GM18502 (cell line): ENCODE data around the gene TIMM23.
"Not testable (repeated sequence)": the region's sequence is repeated elsewhere in the genome, so short reads cannot be mapped to it uniquely, and the experiment has no call there.

Experiments
- ATAC-seq: cut with Tn5 transposase; IDR thresholded peaks from one replicate; pipeline ENCODE4 v1.9.1; 2021; ENCODE audit warnings: mild to moderate bottlenecking; ENCODE audit not compliant: unreplicated experiment, poor library complexity

Gene TIMM23

DNA sequence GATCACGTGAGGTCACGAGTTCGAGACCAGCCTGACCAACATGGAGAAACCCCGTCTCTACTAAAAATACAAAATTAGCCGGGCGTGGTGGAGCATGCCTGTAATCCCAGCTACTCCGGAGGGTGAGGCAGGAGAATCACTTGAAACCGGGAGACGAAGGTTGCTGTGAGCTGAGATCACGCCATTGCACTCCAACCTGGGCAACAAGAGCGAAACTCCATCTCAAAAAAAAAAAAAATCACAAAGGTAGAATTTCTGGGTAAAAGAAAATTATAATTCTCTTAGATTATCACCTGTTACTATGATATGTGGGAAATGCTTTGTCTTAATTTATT is 77.2 kb downstream of the TIMM23 start:
- not testable (repeated sequence) for ATAC-seq

DNA sequence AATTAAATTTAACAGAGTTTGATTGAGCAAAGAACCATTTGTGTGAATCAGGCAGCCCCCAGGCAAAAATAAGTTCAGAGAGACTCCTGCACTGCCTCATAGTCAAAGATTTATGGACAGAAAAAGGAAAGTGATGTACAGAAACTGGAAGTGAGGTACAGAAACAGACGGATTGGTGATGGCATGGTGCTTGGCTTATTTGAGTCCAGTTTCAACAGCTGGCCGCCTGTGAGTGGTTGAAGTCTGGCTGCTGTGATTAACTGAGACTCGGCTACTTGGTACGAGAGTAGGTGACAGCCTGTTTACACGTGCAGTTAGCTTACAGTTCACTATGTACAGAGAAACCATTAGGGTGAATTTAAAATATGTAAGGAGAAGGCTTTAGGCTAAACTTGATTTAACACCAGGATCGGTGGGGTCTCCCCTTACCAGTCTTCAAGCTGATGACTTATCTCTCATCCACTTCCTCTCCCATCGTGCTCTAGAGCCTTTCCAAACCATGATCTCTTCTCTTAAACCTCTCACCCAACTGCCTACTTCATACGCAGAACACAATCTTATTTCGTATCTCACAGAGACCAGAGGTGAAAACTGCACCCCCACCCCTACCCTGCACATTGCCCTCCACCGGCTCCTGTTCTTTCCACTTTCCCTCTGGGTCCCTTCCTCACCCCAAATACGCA is 78.8 kb downstream of the TIMM23 start:
- no peak for ATAC-seq

DNA sequence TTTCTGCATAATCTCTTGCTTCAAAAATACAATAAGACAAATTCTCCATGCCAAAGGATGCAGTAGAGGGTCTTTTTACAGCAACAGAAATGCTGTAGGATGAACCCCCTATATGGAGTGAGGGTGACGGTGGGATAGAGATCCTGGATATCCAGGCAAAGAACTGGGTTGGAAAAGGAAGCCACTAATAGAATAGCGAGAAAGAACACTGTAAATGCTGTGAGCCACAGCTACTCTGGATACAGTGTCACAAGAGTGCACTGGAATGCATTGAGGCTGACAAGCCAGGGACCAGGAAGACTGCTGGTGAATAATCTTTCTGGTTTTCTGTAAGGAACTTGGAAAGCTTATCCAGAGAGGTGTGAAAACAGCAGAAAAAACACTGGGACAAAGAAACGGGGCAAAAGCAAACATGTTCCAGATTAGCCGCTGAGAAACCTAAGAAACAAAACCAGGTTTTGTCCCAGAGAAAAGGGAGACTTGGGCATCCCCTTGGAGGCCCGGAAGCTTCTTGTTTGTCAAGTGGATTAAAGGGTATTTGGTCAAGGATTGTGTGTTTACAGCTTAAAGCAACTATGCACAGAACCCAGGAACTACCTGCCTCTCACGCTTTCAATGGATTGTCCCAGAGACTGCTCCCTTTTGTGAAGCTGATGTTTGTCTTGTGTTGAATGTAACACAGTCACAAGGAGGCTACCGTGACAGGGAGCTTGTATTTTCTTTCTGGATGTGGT is 79.9 kb downstream of the TIMM23 start:
- no peak for ATAC-seq

DNA sequence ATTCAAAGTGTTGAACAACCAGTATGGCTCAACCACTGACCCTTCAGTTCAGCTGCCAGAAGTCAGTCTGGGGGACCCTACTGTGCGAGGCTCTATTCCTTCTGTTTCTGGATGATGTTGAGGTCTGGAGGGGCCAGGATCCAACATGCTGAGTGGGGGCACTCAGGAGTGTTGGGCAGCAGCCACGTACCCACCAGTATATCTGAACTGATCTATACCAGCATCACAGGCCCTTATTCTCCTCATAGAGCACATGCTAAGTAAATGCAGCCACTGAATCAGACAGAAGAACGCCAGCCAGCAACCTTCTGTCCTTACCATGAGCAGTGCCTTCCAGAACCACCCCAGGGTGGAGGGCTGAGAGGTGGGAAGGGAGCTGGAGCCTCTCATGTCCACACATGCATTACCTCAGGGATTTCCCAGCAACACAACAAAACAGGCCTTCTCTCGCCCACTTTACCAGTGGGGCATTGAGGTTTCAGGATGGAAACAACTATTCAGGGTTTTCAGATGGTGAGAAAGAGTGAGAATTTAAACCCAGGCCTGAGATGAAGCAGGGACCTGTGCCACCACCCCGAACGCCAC is 80.6 kb downstream of the TIMM23 start:
- ATAC-seq = no peak
